NOMO-1 (cell line): ENCODE measurements around the gene RBL1.
A peak's percentile ranks its signal among the peaks of the same experiment; 100 is the strongest.
"Not testable (repeated sequence)": the region's sequence is repeated elsewhere in the genome, so short reads cannot be mapped to it uniquely, and the experiment has no call there.

Source experiments
- DNase-seq, 2 experiments: peaks; one replicate each; lab custom pipeline; 2025; ENCODE audit not compliant: unreplicated experiment in 2 of 2; lab: John Stamatoyannopoulos, UW

Gene RBL1, protein sequence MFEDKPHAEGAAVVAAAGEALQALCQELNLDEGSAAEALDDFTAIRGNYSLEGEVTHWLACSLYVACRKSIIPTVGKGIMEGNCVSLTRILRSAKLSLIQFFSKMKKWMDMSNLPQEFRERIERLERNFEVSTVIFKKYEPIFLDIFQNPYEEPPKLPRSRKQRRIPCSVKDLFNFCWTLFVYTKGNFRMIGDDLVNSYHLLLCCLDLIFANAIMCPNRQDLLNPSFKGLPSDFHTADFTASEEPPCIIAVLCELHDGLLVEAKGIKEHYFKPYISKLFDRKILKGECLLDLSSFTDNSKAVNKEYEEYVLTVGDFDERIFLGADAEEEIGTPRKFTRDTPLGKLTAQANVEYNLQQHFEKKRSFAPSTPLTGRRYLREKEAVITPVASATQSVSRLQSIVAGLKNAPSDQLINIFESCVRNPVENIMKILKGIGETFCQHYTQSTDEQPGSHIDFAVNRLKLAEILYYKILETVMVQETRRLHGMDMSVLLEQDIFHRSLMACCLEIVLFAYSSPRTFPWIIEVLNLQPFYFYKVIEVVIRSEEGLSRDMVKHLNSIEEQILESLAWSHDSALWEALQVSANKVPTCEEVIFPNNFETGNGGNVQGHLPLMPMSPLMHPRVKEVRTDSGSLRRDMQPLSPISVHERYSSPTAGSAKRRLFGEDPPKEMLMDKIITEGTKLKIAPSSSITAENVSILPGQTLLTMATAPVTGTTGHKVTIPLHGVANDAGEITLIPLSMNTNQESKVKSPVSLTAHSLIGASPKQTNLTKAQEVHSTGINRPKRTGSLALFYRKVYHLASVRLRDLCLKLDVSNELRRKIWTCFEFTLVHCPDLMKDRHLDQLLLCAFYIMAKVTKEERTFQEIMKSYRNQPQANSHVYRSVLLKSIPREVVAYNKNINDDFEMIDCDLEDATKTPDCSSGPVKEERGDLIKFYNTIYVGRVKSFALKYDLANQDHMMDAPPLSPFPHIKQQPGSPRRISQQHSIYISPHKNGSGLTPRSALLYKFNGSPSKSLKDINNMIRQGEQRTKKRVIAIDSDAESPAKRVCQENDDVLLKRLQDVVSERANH

DNA sequence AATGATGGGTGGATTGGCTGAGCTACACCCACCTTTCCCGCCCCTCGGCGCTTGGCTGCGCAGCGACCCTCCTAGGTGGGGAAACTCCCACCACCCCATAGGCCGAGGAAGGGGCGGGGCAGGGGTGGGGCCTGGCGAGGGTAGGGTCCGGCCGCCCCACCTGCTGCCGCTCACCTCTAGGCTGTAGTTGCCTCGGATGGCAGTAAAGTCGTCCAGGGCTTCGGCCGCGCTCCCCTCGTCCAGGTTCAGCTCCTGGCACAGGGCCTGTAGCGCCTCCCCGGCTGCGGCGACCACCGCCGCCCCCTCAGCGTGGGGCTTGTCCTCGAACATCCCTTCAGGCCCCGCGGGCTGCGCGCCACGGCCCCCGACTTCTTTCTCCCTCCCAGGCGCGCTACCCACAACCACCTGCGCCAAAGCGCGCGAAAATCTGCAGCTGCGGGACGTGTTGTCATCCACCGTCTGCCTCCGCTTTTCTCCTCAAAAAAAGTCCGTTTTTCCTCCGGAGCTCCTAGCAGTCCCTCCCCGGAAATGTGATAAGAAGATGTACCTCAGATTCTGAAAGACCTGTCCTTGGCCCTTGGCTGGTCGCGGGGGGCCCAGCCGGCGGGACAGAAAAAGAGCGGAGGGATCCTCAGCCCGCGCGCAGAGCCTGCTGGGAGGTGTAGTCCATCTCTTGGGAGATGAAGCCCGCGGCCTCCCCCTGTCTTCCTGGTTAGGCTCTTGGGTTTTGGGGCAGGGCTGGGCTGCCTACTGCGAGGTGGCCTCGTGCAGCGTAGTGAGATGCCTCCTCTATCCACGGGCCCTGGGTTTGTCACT lies at the start of gene RBL1:
Gene RBL1, minus strand, starts transcription at position 399 of the 816 bp plus-strand sequence. Its CDS starts 69 bp downstream, at position 330.
- peak; percentile 80 to 82 for DNase-seq

GRCh38 chr20:37144856-37145404 lies 49.1 kb upstream of the RBL1 start:
- DNase-seq: peak in 1 of 2 experiments; percentile 16

- DNase-seq: no peak
Measured at GRCh38 chr20:37142708-37143107, 46.9 kb upstream of the RBL1 start.

DNA sequence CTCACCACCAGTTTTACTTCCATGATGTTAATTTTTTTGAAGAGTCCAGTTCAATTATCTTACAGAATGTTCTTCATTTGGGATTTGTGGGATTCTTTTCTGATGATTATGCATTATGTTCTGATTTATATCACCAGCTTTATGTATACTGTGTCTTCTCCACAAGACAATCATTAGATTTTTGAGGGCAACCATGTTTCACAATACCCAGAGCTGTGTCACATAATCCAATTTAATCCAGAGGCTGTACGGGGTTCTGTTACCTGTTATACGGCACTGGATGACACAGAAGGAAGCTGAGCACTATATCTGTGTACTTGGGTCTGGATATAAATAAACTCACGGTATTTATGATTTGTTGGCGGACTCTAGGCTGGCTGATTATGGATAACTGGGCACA lies 41.8 kb upstream of the RBL1 start:
- no peak for DNase-seq

- DNase-seq: no peak
Measured at GRCh38 chr20:37133952-37134351, 38.2 kb upstream of the RBL1 start.

- DNase-seq: no peak
Measured at GRCh38 chr20:37131486-37131885, 35.7 kb upstream of the RBL1 start.

DNA sequence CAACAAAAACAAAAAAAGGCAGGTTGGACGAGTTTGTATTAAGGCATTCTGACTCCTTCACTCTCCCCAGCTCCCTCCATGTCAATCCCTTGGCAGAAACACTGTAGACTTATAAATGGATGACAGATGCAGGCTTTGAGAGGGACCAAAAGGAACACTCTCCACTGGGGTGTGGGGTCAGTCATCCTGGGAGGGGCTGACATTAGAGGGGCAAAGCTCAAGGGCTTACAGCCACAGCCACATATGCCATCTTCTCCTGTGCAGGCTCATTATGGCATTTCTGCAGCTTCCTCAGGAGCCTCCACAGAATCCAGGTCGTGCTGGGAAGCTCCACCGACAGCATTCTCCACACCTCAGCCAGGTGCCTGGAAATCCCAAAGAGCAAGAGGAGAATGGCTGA lies 33.0 kb upstream of the RBL1 start:
- DNase-seq: no peak

DNA sequence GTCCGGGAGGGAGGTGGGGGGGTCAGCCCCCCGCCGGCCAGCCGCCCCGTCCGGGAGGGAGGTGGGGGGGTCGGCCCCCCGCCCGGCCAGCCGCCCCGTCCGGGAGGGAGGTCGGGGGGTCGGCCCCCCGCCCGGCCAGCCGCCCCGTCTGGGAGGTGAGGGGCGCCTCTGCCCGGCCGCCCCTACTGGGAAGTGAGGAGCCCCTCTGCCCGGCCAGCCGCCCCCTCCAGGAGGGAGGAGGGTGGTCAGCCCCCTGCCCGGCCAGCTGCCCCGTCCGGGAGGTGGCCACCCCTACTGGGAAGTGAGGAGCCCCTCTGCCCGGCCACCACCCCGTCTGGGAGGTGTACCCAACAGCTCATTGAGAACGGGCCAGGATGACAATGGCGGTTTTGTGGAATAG lies 30.5 kb upstream of the RBL1 start:
- not testable (repeated sequence) for DNase-seq

- peak; percentile 26 to 74 for DNase-seq
Measured at GRCh38 chr20:37123441-37123840, 27.6 kb upstream of the RBL1 start.

GRCh38 chr20:37120497-37120896 lies 24.7 kb upstream of the RBL1 start:
- no peak for DNase-seq

GRCh38 chr20:37119356-37120036 lies 23.7 kb upstream of the RBL1 start:
- DNase-seq: no peak

DNA sequence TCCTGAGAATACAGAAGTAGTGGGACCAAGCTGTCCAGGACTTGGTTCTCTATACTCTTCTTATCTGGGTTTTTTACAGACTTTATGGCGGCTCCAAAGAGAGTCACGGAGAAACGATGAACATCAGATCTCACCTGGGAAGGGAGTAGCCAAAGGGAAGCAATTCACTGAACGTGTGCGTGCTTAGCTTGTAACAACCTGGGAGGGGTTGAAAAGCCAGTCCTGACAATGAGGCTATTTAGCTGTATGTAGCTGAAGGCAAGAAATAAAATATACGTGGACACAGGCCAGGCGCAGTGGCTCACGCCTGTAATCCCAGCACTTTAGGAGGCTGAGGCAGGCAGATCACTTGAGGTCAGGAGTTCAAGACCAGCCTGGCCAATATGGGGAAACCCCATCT lies 18.2 kb upstream of the RBL1 start:
- DNase-seq: no peak

- DNase-seq: no peak
Measured at GRCh38 chr20:37111926-37112455, 16.2 kb upstream of the RBL1 start.

DNA sequence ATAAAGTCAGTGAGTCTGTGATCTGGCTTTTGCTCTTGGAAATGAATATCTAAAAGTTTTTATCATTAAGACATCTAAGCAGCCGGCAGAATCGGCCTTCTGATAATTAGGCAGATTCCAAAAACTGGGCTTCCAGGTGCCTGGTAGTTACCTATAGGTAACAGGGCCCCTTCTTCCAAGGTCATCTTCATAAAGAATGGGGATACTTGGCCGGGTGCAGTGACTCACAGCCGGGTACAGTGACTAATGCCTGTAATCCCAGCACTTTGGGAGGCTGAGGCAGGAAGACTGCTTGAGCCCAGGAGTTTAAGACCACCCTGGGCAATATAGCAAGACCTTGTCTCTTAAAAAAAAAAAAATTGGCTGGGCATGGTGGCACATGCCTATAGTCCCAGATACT lies 12.9 kb upstream of the RBL1 start:
- DNase-seq: no peak

- DNase-seq: no peak
Measured at GRCh38 chr20:37102571-37102970, 6.8 kb upstream of the RBL1 start.

GRCh38 chr20:37096415-37097041 lies 731 bp upstream of the RBL1 start:
- DNase-seq: no peak

DNA sequence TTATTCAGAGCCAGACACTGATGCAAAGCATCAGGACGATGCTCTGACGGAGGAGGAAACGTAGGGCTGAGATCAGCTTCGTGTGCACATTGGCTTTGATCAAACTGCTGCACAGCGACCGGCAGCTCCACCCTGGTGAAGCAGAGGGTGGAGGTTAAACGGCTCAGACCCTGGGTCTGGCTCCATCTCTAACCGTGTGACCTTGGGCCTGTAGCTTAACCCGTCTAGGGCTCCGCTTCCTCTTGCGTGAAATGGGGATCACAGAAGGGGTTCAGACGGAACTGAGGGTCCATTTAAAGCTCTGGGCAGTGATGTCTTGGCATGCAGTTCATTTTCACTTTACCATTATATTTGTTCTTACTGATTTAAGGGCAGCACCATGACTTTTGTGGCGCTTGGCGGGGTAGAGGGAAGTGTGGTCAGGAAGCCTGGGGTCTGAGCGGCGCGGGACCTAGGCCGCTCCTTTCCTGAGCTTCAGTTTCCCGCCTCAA lies 644 bp downstream of the RBL1 start:
- peak in 1 of 2 experiments; percentile 62 for DNase-seq

GRCh38 chr20:37090407-37090806 lies 5.4 kb downstream of the RBL1 start:
- DNase-seq: no peak
